Smooth muscle cell (in vitro differentiated cells): ENCODE measurements around the gene DCLK2. TPM values are rescaled to one million over a fixed set of nuclear protein-coding genes. Genes with fewer than 3 reads are reported as not detected.
A peak's percentile ranks its signal among the peaks of the same experiment; 100 is the strongest.

Experiments used
- DNase-seq: peaks from one replicate; lab custom pipeline; 2025; ENCODE audit not compliant: unreplicated experiment; lab: John Stamatoyannopoulos, UW
- H2AFZ ChIP-seq: fragments of 200-600 bp; sonication (generic); 2 replicates; pipeline ENCODE4 v1.6.0; 2016; ENCODE audit warnings: antibody characterized with exemption, low read depth, mild to moderate bottlenecking
- H3F3A ChIP-seq: fragments of 200-600 bp; sonication (generic); 2 replicates; pipeline ENCODE4 v1.6.0; 2017; ENCODE audit warnings: antibody characterized with exemption, low read depth
- H3K27ac ChIP-seq: fragments of 200-600 bp; sonication (generic); 2 replicates; pipeline ENCODE4 v1.5.1; 2016; ENCODE audit warnings: low read depth, mild to moderate bottlenecking
- H3K27me3 ChIP-seq: fragments of 200-600 bp; sonication (generic); 2 replicates; pipeline ENCODE4 v1.6.1; 2016; ENCODE audit warnings: low read depth, mild to moderate bottlenecking
- H3K36me3 ChIP-seq: fragments of 200-600 bp; sonication (generic); 2 replicates; pipeline ENCODE4 v1.5.1; 2016; ENCODE audit warnings: low read depth
- H3K4me1 ChIP-seq: fragments of 200-600 bp; sonication (generic); 2 replicates; pipeline ENCODE4 v1.5.1; 2016; ENCODE audit warnings: low read depth
- H3K4me2 ChIP-seq: fragments of 200-600 bp; sonication (generic); 2 replicates; pipeline ENCODE4 v1.6.0; 2016; ENCODE audit warnings: mild to moderate bottlenecking
- H3K4me3 ChIP-seq: fragments of 200-600 bp; sonication (generic); 2 replicates; pipeline ENCODE4 v1.5.1; 2016; ENCODE audit warnings: mild to moderate bottlenecking
- H3K79me2 ChIP-seq: fragments of 200-600 bp; sonication (generic); 2 replicates; pipeline ENCODE4 v1.6.0; 2016; ENCODE audit warnings: low read depth, mild to moderate bottlenecking
- H3K9ac ChIP-seq: fragments of 200-600 bp; sonication (generic); 2 replicates; pipeline ENCODE4 v1.6.0; 2016; ENCODE audit warnings: low read depth
- H3K9me3 ChIP-seq: fragments of 200-600 bp; sonication (generic); replicated peaks from 2 replicates; pipeline ENCODE4 v1.5.1; 2016; ENCODE audit warnings: low read depth
- H4K20me1 ChIP-seq: fragments of 200-600 bp; sonication (generic); 2 replicates; pipeline ENCODE4 v1.6.0; 2016; ENCODE audit warnings: low read depth
- CTCF ChIP-seq: fragments of 200-600 bp; sonication (generic); IDR thresholded peaks from 2 replicates; pipeline ENCODE4 v1.5.1; 2017; ENCODE audit warnings: borderline replicate concordance, mild to moderate bottlenecking, antibody characterized with exemption; ENCODE audit not compliant: insufficient read depth, poor library complexity, severe bottlenecking
- WGBS: methylation state at CpG from one replicate; pipeline ENCODE4 v1.1.7; 2016; ENCODE audit warnings: low lambda C conversion rate; 5-methylcytosine and 5-hydroxymethylcytosine counted together
- polyA plus RNA-seq: library from polyadenylated mRNA; unstranded; fragments of >200 nt; fragmentation: Nextera tagmentation; extraction: Ambion mirVana; gene quantifications from 2 replicates; pipeline ENCODE4 v1.2.1, GENCODE V29; 2016
- total RNA-seq: library from RNA; depleted of rRNA; stranded (reverse); fragments of >200 nt; gene quantifications from 2 replicates; pipeline ENCODE4 v1.2.3, GENCODE V29; 2014

The DCLK2 gene
- total RNA-seq (4.8 and 5.4 TPM in 2 replicates), polyA plus RNA-seq (1.3 and 3.4 TPM in 2 replicates)

DNA sequence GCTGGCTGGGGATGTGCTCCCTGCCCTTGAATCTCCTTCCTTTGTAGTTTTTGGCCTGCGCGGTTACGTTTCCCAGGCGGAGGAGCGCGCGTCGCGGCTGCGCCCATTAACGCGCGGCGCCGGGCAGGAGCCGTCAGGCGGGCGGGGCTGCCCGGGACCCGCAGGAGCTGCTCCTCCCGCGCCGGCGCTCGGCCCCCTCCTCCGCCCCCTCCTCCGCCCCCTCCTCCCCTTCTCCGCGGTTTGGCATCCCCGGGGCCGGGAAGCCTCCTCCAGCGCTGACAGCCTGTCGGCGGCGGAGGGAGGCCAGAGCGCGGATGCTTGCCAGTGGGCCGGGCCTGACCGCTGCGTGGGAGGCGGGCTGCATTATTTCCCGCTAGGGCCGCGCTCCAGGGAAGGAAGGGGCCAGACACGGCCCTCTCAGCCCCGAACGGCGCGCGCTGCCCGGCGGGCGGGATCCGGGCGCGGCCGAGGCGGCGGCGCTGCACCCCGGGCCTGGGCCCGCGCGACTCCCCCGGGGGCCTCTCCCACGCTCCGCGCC is at the start of gene DCLK2:
Gene DCLK2 (plus strand): TSS at position 405 of the 538 bp plus-strand sequence. CDS start 583 bp downstream, outside the sequence.
- under 1% methylated on average over 31 of the region's 68 CpGs for WGBS
- DNase-seq: peak; percentile 62
- H3K9ac ChIP-seq: peak within 1 kb of the TSS; percentile 31
- peaks cover 7% of the 10 kb centered on the region for H4K20me1 ChIP-seq
- H3K79me2 ChIP-seq: no peaks in the 10 kb centered on the region
- no peaks in the 10 kb centered on the region for H3K36me3 ChIP-seq
- peaks cover 11% of the 10 kb centered on the region for H3K27me3 ChIP-seq
- no peaks in the 10 kb centered on the region for H3K4me1 ChIP-seq
- H2AFZ ChIP-seq: peak within 1 kb of the TSS; percentile 97
- no peak for TF ChIP-seq CTCF
- peak within 1 kb of the TSS; percentile 98 for H3K4me2 ChIP-seq
- H3F3A ChIP-seq: no peaks in the 10 kb centered on the region
- no peaks in the 10 kb centered on the region for H3K9me3 ChIP-seq
- peak within 1 kb of the TSS; percentile 76 for H3K4me3 ChIP-seq
- no peak within 1 kb of the TSS for H3K27ac ChIP-seq

- H3K79me2 ChIP-seq: no peaks in the 10 kb centered on the region
- H4K20me1 ChIP-seq: no peaks in the 10 kb centered on the region
These were observed 45.7 kb upstream of the DCLK2 start for GRCh38 chr4:150032541-150032940.

GRCh38 chr4:150033081-150033480 is 45.2 kb upstream of the DCLK2 start:
- WGBS: 33% methylated on average over 4 of the region's 4 CpGs
- no peak for TF ChIP-seq CTCF
- Histone ChIP-seq H4K20me1 (no peaks in the 10 kb centered on the region), H3K79me2 (no peaks in the 10 kb centered on the region), H3K4me2 (no peak overlapping the region), H2AFZ (peak overlapping the region; percentile 58), H3K27me3 (no peaks in the 10 kb centered on the region), H3K9me3 (no peaks in the 10 kb centered on the region), H3F3A (no peaks in the 10 kb centered on the region), H3K9ac (no peak overlapping the region), H3K4me3 (no peak overlapping the region), H3K36me3 (no peaks in the 10 kb centered on the region), H3K27ac (no peak overlapping the region), H3K4me1 (no peaks in the 10 kb centered on the region)
- no peak for DNase-seq

More at GRCh38 chr4:150032541-150032940, 45.7 kb upstream of the DCLK2 start:
- H3K4me3 ChIP-seq: no peak overlapping the region
- H3K27ac ChIP-seq: no peak overlapping the region
- no peaks in the 10 kb centered on the region for H3F3A ChIP-seq
- no peaks in the 10 kb centered on the region for H3K36me3 ChIP-seq
- DNase-seq: no peak
- no peaks in the 10 kb centered on the region for H3K4me1 ChIP-seq
- WGBS: 76% methylated on average over 7 of the region's 7 CpGs
- no peak overlapping the region for H2AFZ ChIP-seq
- no peaks in the 10 kb centered on the region for H3K27me3 ChIP-seq
- no peak overlapping the region for H3K4me2 ChIP-seq
- H3K9ac ChIP-seq: no peak overlapping the region
- TF ChIP-seq CTCF: no peak
- H3K9me3 ChIP-seq: no peaks in the 10 kb centered on the region

- H3K4me3 ChIP-seq: no peak overlapping the region
- TF ChIP-seq CTCF: no peak
- no peaks in the 10 kb centered on the region for H4K20me1 ChIP-seq
- H3K27ac ChIP-seq: no peak overlapping the region
- 67% methylated on average over 2 of the region's 2 CpGs for WGBS
- no peak for DNase-seq
- no peaks in the 10 kb centered on the region for H3K4me1 ChIP-seq
- no peak overlapping the region for H2AFZ ChIP-seq
- no peaks in the 10 kb centered on the region for H3K79me2 ChIP-seq
- H3F3A ChIP-seq: no peaks in the 10 kb centered on the region
- no peak overlapping the region for H3K4me2 ChIP-seq
- no peak overlapping the region for H3K9ac ChIP-seq
- H3K27me3 ChIP-seq: no peaks in the 10 kb centered on the region
- H3K9me3 ChIP-seq: no peaks in the 10 kb centered on the region
- H3K36me3 ChIP-seq: no peaks in the 10 kb centered on the region
These were observed 44.3 kb upstream of the DCLK2 start for GRCh38 chr4:150033901-150034300.
